ENCODE results near the gene HMCES. TPM values are rescaled to one million over a fixed set of nuclear protein-coding genes. Genes with fewer than 3 reads are reported as not detected.
A peak's percentile ranks its signal among the peaks of the same experiment; 100 is the strongest.

Gene HMCES
- total and polyA plus RNA-seq, 2 of the 13 experiments (the other 11 are each of a cell fraction or from before 2014, with no cell fraction given) = 16.1 to 37.5 TPM

DNA sequence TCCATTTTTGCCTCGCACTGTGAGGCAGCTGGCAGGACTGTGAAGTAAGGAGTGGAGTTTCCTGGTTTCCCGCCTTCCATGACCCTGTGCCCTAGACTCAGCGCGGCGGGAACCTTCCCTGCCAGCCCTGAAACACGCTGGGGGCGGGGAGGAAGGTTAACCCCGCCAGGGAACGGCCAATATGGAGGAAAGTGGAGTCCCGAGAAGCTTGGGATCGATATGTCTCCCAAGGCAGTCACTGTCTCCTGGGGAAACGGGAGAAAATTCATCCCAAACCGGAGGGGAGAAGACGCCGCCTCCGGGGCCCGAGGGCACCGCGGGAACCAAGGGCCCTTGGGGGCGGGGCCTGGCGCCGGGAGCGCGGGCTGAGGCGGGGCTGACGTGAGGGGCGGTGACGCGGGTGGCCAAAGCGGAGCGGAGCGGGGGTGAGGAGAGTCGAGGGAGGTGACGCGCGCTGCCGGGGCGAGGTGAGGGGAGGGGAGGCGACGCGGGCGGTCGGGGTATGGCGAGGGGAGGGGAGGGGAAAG lies at the start of gene HMCES (continued):
- TF ChIP-seq ZNF609 (CRISPR knock-in tag; IDR thresholded peaks at IDR 0.05; ENCODE audit: borderline replicate concordance) (peak; percentile 28; the same call in 1 of the 2 replicates), ELF1 (CRISPR knock-in tag; IDR thresholded peaks at IDR 0.05) (peak; percentile 31; the same call in 1 of the 2 replicates), NFYB (CRISPR knock-in tag; IDR thresholded peaks at IDR 0.05) (no peak), HIVEP1 (CRISPR knock-in tag; IDR thresholded peaks at IDR 0.05) (0 out of 2 replicates have a peak, but pooled peaks have one; percentile 42), LCORL (IDR thresholded peaks at IDR 0.05) (no peak), LCORL (CRISPR knock-in tag; IDR thresholded peaks at IDR 0.05) (0 out of 2 replicates have a peak, but pooled peaks have one; percentile 30), ZNF883 (CRISPR knock-in tag; IDR thresholded peaks at IDR 0.05; ENCODE audit: not compliant biosample characterization) (no peak), NR2C2 (CRISPR knock-in tag; IDR thresholded peaks at IDR 0.05; ENCODE audit: borderline replicate concordance) (no peak), ZNF737 (CRISPR knock-in tag; IDR thresholded peaks at IDR 0.05; ENCODE audit: borderline replicate concordance) (no peak), MZF1 (CRISPR knock-in tag; IDR thresholded peaks at IDR 0.05; ENCODE audit: borderline replicate concordance) (no peak), SOX6 (IDR thresholded peaks at IDR 0.05) (no peak), SOX6 (CRISPR knock-in tag; IDR thresholded peaks at IDR 0.05) (no peak), ZFP1 (CRISPR knock-in tag; IDR thresholded peaks at IDR 0.05) (no peak), AGO2 (optimal IDR thresholded peaks at IDR 0.05; ENCODE audit: low read depth, low read length) (peak; percentile 99), PRDM15 (CRISPR knock-in tag; IDR thresholded peaks at IDR 0.05) (no peak), ZNF670 (CRISPR knock-in tag; IDR thresholded peaks at IDR 0.05; ENCODE audit: borderline replicate concordance) (no peak), ZNF335 (CRISPR knock-in tag; IDR thresholded peaks at IDR 0.05) (0 out of 2 replicates have a peak, but pooled peaks have one; percentile 44)
- TF ChIP-seq, protein P1, sequence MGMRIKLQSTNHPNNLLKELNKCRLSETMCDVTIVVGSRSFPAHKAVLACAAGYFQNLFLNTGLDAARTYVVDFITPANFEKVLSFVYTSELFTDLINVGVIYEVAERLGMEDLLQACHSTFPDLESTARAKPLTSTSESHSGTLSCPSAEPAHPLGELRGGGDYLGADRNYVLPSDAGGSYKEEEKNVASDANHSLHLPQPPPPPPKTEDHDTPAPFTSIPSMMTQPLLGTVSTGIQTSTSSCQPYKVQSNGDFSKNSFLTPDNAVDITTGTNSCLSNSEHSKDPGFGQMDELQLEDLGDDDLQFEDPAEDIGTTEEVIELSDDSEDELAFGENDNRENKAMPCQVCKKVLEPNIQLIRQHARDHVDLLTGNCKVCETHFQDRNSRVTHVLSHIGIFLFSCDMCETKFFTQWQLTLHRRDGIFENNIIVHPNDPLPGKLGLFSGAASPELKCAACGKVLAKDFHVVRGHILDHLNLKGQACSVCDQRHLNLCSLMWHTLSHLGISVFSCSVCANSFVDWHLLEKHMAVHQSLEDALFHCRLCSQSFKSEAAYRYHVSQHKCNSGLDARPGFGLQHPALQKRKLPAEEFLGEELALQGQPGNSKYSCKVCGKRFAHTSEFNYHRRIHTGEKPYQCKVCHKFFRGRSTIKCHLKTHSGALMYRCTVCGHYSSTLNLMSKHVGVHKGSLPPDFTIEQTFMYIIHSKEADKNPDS (CRISPR knock-in tag; IDR thresholded peaks at IDR 0.05) = no peak
- TF ChIP-seq, protein P2, sequence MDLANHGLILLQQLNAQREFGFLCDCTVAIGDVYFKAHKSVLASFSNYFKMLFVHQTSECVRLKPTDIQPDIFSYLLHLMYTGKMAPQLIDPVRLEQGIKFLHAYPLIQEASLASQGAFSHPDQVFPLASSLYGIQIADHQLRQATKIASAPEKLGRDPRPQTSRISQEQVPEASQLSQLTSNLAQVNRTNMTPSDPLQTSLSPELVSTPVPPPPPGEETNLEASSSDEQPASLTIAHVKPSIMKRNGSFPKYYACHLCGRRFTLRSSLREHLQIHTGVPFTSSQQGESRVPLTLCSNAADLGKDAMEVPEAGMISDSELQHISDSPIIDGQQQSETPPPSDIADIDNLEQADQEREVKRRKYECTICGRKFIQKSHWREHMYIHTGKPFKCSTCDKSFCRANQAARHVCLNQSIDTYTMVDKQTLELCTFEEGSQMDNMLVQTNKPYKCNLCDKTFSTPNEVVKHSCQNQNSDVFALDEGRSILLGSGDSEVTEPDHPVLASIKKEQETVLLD (CRISPR knock-in tag; IDR thresholded peaks at IDR 0.05; ENCODE audit: low read depth) = peak; percentile 76
